ENCODE measurements around the gene SAFB.

DNA sequence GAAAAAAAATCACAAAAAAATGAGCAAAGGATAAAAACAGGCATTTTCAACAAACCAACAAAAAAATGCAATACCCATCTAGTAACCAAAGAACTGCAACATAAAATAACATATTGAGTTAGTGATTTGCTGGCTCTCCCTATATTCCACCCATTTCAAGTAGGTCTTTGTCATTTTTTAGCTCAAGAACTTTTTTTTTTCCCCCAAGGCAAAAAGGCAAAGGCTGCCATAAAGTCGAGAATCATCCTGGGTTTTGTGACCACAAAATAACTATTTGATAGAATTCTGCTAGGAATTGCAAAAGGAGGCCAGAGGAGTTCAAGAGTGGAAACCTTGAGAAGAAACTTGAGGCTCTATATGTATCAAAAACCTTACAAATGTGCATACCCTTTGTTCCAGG is 5.8 kb upstream of the SAFB start:
- TF ChIP-seq, protein P1, sequence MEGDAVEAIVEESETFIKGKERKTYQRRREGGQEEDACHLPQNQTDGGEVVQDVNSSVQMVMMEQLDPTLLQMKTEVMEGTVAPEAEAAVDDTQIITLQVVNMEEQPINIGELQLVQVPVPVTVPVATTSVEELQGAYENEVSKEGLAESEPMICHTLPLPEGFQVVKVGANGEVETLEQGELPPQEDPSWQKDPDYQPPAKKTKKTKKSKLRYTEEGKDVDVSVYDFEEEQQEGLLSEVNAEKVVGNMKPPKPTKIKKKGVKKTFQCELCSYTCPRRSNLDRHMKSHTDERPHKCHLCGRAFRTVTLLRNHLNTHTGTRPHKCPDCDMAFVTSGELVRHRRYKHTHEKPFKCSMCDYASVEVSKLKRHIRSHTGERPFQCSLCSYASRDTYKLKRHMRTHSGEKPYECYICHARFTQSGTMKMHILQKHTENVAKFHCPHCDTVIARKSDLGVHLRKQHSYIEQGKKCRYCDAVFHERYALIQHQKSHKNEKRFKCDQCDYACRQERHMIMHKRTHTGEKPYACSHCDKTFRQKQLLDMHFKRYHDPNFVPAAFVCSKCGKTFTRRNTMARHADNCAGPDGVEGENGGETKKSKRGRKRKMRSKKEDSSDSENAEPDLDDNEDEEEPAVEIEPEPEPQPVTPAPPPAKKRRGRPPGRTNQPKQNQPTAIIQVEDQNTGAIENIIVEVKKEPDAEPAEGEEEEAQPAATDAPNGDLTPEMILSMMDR (IDR thresholded peaks at IDR 0.05): no peak
- TF ChIP-seq EZH2 (IDR thresholded peaks at IDR 0.05): no peak

All from neural progenitor cell (in vitro differentiated cells).